ENCODE results near the gene WNT3.

DNA sequence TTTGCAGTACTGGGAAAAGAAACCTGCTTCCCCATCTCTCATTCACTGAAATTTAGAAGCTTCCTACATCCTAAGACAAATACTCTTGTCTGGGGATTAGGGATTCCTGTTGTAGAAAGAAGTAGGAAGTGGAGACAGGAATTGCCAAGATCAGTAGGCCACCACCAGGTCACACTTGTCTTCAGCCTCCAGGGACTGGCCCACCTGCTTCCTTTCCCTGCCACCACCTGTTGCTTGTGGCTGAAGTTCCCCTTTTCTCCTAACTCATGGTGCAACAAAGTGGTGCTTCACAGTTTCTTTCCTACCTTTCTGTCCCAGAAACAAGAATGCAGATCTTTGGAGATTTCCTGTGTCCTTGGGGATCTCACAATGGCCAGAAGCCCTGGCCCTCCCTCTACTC, 82.4 kb downstream of the WNT3 start:
- TF ChIP-seq, protein P1, sequence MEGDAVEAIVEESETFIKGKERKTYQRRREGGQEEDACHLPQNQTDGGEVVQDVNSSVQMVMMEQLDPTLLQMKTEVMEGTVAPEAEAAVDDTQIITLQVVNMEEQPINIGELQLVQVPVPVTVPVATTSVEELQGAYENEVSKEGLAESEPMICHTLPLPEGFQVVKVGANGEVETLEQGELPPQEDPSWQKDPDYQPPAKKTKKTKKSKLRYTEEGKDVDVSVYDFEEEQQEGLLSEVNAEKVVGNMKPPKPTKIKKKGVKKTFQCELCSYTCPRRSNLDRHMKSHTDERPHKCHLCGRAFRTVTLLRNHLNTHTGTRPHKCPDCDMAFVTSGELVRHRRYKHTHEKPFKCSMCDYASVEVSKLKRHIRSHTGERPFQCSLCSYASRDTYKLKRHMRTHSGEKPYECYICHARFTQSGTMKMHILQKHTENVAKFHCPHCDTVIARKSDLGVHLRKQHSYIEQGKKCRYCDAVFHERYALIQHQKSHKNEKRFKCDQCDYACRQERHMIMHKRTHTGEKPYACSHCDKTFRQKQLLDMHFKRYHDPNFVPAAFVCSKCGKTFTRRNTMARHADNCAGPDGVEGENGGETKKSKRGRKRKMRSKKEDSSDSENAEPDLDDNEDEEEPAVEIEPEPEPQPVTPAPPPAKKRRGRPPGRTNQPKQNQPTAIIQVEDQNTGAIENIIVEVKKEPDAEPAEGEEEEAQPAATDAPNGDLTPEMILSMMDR (IDR thresholded peaks at IDR 0.05), result no peak
- no peak for TF ChIP-seq POLR2A (IDR thresholded peaks at IDR 0.05)
- TF ChIP-seq EP300 (IDR thresholded peaks at IDR 0.05), result no peak
